Tibial artery (tissue), 4 donors: ENCODE data around the gene TBCEL.
A peak's percentile ranks its signal among the peaks of the same experiment; 100 is the strongest.
"Not testable (repeated sequence)": the region's sequence is repeated elsewhere in the genome, so short reads cannot be mapped to it uniquely, and the experiment has no call there.

Source experiments
- DNase-seq, 2 donors: peaks; one replicate each; pipeline ENCODE4 v3.0.0-alpha.2; 2019
- H3K27ac ChIP-seq, 2 donors: fragments of 200-600 bp; sonication (generic) in 1 of 2; 1 replicate in 1 of 2; 2 replicates in 1 of 2; pipeline ENCODE4 v1.5.1; 2018 to 2019; ENCODE audit warnings: mild to moderate bottlenecking in 1 of 2
- H3K27me3 ChIP-seq, 2 donors: fragments of 200-600 bp; sonication (generic) in 1 of 2; one replicate each; pipeline versions ENCODE4 v1.5.1 to v1.6.0; 2016 to 2019
- H3K36me3 ChIP-seq, 3 donors: fragments of 200-600 bp; sonication (generic) in 2 of 3; one replicate each; pipeline ENCODE4 v1.5.1; 2016 to 2019; ENCODE audit warnings: mild to moderate bottlenecking in 2 of 3
- H3K4me1 ChIP-seq, 4 donors: fragments of 200-600 bp; sonication (generic) in 2 of 4; 1 replicate in 3 of 4; 2 replicates in 1 of 4; pipeline ENCODE4 v1.5.1; 2016 to 2019
- H3K4me3 ChIP-seq, 2 donors: fragments of 200-600 bp; sonication (generic) in 1 of 2; 1 replicate in 1 of 2; 2 replicates in 1 of 2; pipeline ENCODE4 v1.5.1; 2018 to 2019; ENCODE audit warnings: mild to moderate bottlenecking in 2 of 2
- H3K9me3 ChIP-seq, 3 donors: fragments of 200-600 bp; sonication (generic) in 1 of 3; one replicate each; pipeline ENCODE4 v1.5.1; 2016 to 2019
- CTCF ChIP-seq, 2 experiments: fragments of 200-600 bp in 1 of 2; fragments of 450-650 bp in 1 of 2; IDR thresholded peaks; one replicate each; pipeline ENCODE4 v1.5.1; 2017 to 2019; ENCODE audit warnings: antibody characterized with exemption in 2 of 2, mild to moderate bottlenecking in 1 of 2, moderate library complexity in 1 of 2
- intact Hi-C: fragments of 100-400 bp; cut with DNase I; formaldehyde crosslinking; loops from one replicate; pipeline ENCODE4 v1.15.0; 2023; ENCODE audit warnings: low total_unique reads

TBCEL gene

GRCh38 chr11:121018746-121019145, 5.2 kb upstream of the TBCEL start:
- H3K4me3 ChIP-seq: no peak overlapping the region
- no peaks in the 10 kb centered on the region for H3K36me3 ChIP-seq
- intact Hi-C loops: no loop called here
- H3K4me1 ChIP-seq: peaks cover 0 to 6% (median 4%) of the 10 kb centered on the region in 4 donors
- no peaks in the 10 kb centered on the region for H3K9me3 ChIP-seq
- H3K27ac ChIP-seq: no peak overlapping the region
- TF ChIP-seq CTCF (IDR thresholded peaks at IDR 0.05): no peak
- H3K27me3 ChIP-seq: no peaks in the 10 kb centered on the region
- DNase-seq: no peak

DNA sequence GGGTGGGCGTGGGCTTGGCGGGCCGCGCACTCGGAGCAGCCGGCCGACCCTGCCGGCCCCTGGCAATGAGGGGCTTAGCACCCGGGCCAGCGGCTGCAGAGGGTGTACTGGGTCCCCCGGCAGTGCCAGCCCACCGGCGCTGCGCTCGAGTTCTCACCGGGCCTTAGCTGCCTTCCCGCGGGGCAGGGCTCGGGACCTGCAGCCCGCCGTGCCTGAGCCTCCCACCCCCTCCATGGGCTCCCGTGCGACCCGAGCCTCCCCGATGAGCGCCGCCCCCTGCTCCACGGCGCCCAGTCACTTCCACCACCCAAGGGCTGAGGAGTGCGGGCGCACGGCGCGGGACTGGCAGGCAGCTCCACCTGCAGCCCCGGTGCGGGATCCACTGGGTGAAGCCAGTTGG, 2.2 kb upstream of the TBCEL start:
- H3K4me3 ChIP-seq, H3K27me3 ChIP-seq, H3K36me3 ChIP-seq, DNase-seq, H3K27ac ChIP-seq, H3K9me3 ChIP-seq, intact Hi-C loops: not testable (repeated sequence)
- peaks cover 0 to 19% (median 14%) of the 10 kb centered on the region in 4 donors for H3K4me1 ChIP-seq

DNA sequence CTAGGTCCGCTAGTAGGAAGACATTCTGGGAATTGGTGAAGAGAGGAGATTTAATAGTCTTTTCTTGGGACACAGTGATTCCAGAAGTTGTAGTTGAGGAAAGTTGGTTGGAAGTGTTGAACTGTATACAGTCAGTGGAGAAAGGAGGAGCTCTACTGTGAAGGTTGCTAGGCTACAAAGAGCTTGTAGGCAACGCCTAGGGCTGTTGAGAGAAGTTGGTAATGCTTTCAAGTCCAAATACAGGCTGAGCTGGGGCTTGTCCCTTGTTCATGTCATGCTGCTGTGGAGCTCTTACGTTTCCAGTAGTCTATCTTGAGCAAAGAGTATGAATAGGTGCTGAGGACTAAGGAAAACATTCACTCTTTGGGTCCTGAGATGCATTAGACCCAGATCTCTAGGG, 1.1 kb downstream of the TBCEL start:
- no peaks in the 10 kb centered on the region for H3K36me3 ChIP-seq
- DNase-seq: no peak
- H3K4me3 ChIP-seq: peak overlapping the region; percentile 68 to 70
- no peaks in the 10 kb centered on the region for H3K9me3 ChIP-seq
- no peaks in the 10 kb centered on the region for H3K27me3 ChIP-seq
- no peak overlapping the region for H3K27ac ChIP-seq
- TF ChIP-seq CTCF (IDR thresholded peaks at IDR 0.05): no peak
- H3K4me1 ChIP-seq: peaks cover 0 to 19% (median 14%) of the 10 kb centered on the region in 4 donors
- intact Hi-C loops: no loop called here

DNA sequence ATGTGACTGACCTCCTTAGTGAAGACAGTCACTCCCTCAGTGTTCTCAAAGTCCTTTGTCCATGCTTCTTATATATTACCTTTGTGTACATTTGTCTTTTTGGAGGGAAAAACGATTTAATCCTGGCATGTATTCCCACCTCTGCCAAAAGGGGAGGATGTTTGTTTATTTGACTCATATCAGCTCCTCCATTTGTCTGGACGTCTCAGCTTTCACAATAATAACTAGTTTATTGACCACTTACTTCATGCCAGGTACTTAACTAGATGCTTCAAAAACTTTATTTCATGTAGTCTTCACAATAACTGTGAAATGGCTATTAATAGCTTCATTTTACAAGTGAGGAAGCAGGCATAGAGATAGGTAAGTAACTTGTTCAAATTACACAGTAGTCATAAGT, 5.3 kb downstream of the TBCEL start:
- H3K27me3 ChIP-seq: no peaks in the 10 kb centered on the region
- no peak overlapping the region for H3K27ac ChIP-seq
- no peak for DNase-seq
- TF ChIP-seq CTCF (IDR thresholded peaks at IDR 0.05): no peak
- H3K4me1 ChIP-seq: peaks cover 0 to 12% (median 8%) of the 10 kb centered on the region in 4 donors
- intact Hi-C loops: no loop called here
- no peaks in the 10 kb centered on the region for H3K36me3 ChIP-seq
- H3K4me3 ChIP-seq: no peak overlapping the region
- no peaks in the 10 kb centered on the region for H3K9me3 ChIP-seq

DNA sequence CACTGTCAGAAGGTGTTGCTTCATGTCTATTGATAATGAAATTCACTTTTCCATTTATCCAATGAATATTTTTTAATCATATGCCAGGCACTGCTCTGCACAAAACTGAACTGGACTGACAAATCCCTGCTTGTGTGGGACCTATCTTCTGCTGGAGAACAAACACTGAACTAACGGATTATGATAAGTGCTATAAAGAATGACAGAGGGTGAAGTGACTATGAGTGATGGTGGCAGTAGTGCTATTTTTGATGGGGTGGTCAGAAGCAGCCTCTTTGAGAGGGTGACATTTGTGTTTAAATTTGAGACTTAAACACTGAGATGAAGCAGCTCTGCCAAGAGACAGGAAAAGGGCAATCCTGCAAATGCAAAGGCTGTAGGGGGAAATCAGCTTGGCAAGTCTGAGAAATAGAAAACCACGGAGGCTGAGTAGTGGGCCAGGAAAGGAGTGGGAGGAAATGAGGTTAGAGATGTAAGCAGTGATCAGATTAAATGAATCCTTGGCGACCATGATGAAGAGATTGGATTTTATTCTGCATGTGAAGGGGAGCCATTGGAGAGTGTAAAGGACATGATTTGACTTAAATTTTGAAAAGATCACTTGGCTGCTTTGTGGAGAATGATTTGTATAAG, 6.0 kb downstream of the TBCEL start:
- TF ChIP-seq CTCF (IDR thresholded peaks at IDR 0.05): no peak
- intact Hi-C loops: no loop called here
- no peak for DNase-seq
- H3K4me3 ChIP-seq: no peak overlapping the region
- no peak overlapping the region for H3K27ac ChIP-seq
- H3K36me3 ChIP-seq: no peaks in the 10 kb centered on the region
- H3K4me1 ChIP-seq: peaks cover 0 to 7% (median 2%) of the 10 kb centered on the region in 4 donors
- H3K27me3 ChIP-seq: no peaks in the 10 kb centered on the region
- H3K9me3 ChIP-seq: no peaks in the 10 kb centered on the region

DNA sequence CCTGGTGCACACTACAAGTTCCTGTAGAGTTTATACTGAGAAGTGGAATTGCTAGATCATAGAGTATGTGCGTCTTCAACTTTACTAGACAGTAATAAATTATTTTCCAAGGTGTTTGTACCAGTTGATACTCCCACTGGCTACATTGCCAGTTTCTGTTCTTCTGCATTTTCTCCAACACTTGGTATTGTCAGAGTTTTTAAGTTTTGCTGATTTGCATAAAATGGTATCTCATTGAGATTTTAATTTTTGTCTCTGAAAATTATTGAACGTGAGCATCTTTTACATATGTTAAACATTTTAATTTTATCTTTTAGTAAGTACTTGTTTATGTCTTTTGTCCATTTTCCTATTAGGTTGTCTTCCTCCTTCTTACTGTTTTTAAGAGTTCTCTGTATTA, 7.3 kb downstream of the TBCEL start:
- Histone ChIP-seq H3K9me3 (no peaks in the 10 kb centered on the region), H3K27me3 (no peaks in the 10 kb centered on the region), H3K27ac (no peak overlapping the region), H3K36me3 (no peaks in the 10 kb centered on the region), H3K4me1 (no peaks in the 10 kb centered on the region), H3K4me3 (no peak overlapping the region)
- intact Hi-C loops: no loop called here
- TF ChIP-seq CTCF (IDR thresholded peaks at IDR 0.05): no peak
- no peak for DNase-seq

- H3K9me3 ChIP-seq, intact Hi-C loops, DNase-seq, H3K4me3 ChIP-seq, H3K4me1 ChIP-seq, H3K27ac ChIP-seq, H3K36me3 ChIP-seq, H3K27me3 ChIP-seq: not testable (repeated sequence)
Measured at GRCh38 chr11:121031648-121032047, 7.7 kb downstream of the TBCEL start.
